HG02588 (cell line): Measurements from ENCODE around the gene KLRG1.

Source experiments
- ATAC-seq: cut with Tn5 transposase; IDR thresholded peaks from one replicate; pipeline ENCODE4 v1.9.1; 2021; ENCODE audit warnings: mild to moderate bottlenecking, moderate library complexity; ENCODE audit not compliant: unreplicated experiment

Gene KLRG1

GRCh38 chr12:8989413-8989812 is at the start of gene KLRG1:
Gene KLRG1 (plus strand): TSS chr12:8989546. CDS start chr12:8989636, 90 bp downstream.
- ATAC-seq, result no peak

DNA sequence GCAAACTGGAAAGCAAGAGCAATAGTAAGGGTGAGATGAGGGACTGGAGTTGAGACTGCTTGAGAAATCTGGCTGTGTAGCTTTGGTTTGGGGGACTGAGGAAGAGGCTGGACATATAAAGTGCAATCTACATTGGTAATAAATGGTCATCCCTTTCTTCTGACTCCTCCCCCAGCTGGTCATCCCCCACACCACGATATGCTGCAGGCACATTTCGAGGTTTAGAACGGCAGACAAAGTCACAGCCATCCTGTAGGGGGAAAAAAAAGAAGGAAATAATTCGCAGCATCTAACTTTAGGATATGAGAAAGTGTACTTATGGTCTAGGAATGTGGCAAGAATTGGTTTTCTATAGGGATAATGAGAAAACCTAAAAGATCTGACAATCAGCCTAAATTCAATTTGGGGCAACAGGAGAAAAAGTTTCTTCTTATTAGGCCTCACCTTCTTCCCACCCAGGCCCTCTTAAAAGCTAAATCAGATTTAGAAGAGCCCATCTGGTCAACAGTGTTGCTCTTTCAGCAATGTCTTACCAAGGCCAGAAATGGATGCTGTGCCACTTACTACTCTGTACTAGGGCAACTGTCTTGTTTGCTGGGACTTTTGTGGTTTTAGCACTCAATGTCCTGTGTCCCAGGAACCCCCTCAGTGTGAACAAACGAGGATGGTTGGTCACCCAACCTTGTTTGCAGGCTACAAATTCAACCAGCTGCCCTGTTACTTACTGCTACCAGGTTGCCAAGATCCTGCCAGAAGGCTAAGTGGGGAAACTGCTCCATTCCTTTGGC is 47.5 kb upstream of the KLRG1 start:
- no peak for ATAC-seq

GRCh38 chr12:8943565-8944186 is 45.7 kb upstream of the KLRG1 start:
- no peak for ATAC-seq

DNA sequence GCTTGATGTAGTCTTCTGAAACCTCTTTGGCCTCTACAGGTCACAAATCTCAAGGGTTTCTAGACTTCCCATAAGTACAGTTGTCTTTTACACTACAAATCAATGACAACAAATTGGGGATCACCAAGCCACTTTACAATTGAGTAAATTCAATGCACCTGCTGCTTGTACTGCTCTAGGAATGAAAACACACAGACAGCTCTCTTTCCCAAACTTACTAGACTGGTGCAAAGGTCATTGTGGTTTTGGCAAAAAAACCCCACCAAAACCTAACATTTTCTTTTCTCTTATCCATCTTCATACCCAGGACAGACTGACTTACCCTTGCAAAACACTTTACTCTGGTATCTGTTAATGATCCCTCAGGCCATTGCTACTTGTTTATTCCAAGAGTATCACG is 42.6 kb upstream of the KLRG1 start:
- no peak for ATAC-seq

DNA sequence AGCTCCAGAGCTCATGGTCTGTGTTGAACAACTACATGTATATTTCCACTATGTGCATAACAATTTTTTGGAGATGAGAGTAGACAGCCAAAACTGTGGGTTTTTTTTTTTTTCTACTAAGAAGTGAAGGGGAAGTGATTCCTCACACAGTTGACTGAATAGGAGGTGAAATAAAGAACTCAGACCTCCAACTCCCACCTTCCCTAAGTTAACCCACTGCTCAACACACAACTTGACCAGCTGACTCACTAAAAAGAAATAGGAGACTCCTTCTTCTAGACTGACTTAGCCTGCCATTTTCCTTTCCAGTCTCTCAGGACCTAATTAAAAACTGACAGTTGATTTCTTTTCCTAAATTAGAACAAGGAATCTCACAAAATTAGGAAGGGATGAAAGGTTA is 41.6 kb upstream of the KLRG1 start:
- no peak for ATAC-seq

GRCh38 chr12:8948701-8949341 is 40.5 kb upstream of the KLRG1 start:
- ATAC-seq, result no peak

- ATAC-seq, result peak; percentile 78
Measured at GRCh38 chr12:8949342-8950220, 39.8 kb upstream of the KLRG1 start, which contains the start of gene M6PR. Gene M6PR (minus strand): TSS chr12:8949645. CDS start chr12:8946404, 3,241 bp downstream.

DNA sequence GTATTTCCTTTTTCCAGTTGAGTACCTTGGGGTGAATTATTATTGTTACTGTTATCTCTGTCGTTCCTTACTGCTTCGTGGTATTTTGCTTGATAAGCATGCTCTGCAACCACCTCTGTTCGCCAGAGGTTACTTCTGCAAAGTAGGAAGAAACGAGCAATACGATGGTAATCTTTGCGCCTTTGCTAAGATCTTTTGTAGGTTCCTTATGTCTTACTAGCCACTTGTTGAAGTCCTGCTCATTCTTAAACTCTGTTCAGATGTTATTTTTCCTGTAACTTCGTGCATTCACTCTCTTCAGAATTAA is 39.2 kb upstream of the KLRG1 start:
- ATAC-seq, result no peak

- ATAC-seq, result no peak
Measured at GRCh38 chr12:8950702-8951478, 38.5 kb upstream of the KLRG1 start.

GRCh38 chr12:8951744-8952143 is 37.6 kb upstream of the KLRG1 start:
- no peak for ATAC-seq

- no peak for ATAC-seq
Measured at GRCh38 chr12:8953773-8954402, 35.5 kb upstream of the KLRG1 start.

DNA sequence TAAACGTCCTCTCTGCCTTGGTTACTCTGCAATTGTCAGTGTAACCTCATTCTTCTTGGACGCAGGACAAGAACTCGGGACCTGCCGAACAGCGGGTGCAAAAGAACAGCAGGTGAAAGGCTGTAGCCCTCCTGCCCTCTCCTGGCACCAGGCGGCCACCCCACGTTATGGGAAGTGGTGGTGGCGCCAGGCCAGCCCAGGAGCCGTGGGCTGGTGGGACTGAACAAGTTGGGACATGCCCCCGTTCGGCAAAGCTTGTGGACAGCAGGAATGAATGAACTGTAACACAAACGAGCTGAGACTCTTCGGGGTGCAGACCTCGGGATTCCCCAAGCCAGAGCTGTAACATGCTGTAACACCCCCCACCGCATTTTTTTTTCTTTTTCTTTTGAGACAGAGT is 33.3 kb upstream of the KLRG1 start:
- ATAC-seq, result no peak

DNA sequence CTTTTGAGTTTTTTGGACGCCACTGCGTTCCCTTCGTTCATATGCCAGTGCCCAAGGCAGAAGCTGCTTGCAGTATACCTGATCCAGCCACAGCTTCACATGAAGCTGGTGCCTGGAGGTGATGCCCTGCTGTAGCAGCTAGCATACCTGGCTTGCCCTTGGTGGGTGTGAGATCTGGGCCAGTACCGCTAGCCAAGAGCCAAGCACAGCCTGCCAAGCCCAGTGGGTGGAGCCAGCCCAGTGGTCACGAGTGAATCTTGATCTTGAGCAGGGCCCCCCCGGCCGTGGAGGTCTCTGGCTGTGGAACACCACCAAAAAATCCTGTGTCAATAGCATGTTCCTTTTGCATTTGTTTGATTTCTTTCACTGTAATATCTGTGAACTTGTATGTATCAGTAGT is 32.6 kb upstream of the KLRG1 start:
- no peak for ATAC-seq

- no peak for ATAC-seq
Measured at GRCh38 chr12:8957561-8957960, 31.8 kb upstream of the KLRG1 start.

GRCh38 chr12:8958066-8958465 is 31.3 kb upstream of the KLRG1 start:
- ATAC-seq, result no peak

- no peak for ATAC-seq
Measured at GRCh38 chr12:8960176-8960575, 29.2 kb upstream of the KLRG1 start.

GRCh38 chr12:8968761-8969160 is 20.6 kb upstream of the KLRG1 start:
- ATAC-seq, result no peak

DNA sequence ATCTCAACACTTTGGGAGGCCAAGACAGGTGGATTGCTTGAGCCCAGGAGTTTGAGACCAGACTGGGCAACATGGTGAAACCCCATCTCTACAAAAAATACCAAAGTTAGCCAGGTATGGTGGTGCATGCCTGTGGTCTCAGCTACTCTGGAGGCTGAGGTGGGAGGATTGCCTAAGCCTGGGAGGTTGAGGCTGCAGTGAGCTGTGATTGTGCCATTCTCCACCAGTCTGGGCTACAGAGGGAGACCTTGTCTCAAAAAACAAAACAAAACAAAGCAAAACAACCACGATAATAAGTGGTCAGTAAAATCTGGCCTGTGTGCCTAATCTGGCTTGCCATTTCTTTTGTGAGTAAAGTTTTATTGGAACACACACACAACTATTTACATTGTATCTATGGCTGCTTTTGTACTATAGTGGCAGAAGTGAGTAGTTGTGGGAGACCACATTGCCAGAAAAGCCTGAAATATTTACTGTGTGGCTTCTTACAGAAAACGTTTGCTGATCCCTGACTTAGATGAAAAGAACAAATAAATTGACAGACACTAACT is 19.4 kb upstream of the KLRG1 start:
- ATAC-seq, result no peak

DNA sequence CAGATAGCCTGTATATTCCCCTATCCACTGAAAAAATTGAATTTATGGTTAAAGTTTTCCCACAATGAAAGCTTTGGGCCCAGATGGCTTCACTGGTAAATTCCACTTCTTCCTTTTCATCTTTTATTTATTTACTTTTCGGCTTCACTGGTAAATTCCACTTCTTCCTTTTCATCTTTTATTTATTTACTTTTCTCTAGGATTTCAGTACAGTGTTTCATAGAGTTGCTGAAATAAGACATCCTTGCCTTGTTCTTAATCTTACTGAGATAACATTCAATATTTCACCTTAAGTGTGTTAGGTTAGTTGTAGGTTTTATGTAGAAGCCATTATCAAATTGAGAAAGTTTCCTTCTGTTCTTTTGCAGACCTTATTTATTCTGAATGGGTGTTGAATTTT is 18.9 kb upstream of the KLRG1 start:
- no peak for ATAC-seq

GRCh38 chr12:8980137-8980536 is 9.2 kb upstream of the KLRG1 start:
- no peak for ATAC-seq
